Endodermal cell (in vitro differentiated cells): ENCODE data around the gene MAFG. TPM values are rescaled to one million over a fixed set of nuclear protein-coding genes. Genes with fewer than 3 reads are reported as not detected.

Source experiments
- DNase-seq: peaks from one replicate; pipeline ENCODE4 v3.0.0-alpha.2; 2017
- H3K27ac ChIP-seq: 2 replicates; pipeline ENCODE4 v1.5.1; 2013; ENCODE audit warnings: mild to moderate bottlenecking, low read depth, low read length, moderate library complexity
- H3K27me3 ChIP-seq: 2 replicates; pipeline ENCODE4 v1.6.1; 2013; ENCODE audit warnings: mild to moderate bottlenecking, low read length, moderate library complexity; ENCODE audit not compliant: insufficient read depth, control insufficient read depth, poor library complexity, severe bottlenecking
- H3K36me3 ChIP-seq: 2 replicates; pipeline ENCODE4 v1.7.0; 2013; ENCODE audit warnings: mild to moderate bottlenecking, low read length, moderate library complexity; ENCODE audit not compliant: control insufficient read depth, insufficient read depth
- H3K4me1 ChIP-seq: one replicate; pipeline ENCODE4 v1.7.0; 2013; ENCODE audit warnings: low read length; ENCODE audit not compliant: control insufficient read depth, insufficient read depth
- H3K4me3 ChIP-seq: 2 replicates; pipeline ENCODE4 v1.5.1; 2013; ENCODE audit warnings: mild to moderate bottlenecking, low read length, moderate library complexity
- H3K9ac ChIP-seq: 2 replicates; pipeline ENCODE4 v1.6.1; 2013; ENCODE audit warnings: mild to moderate bottlenecking, low read length, moderate library complexity; ENCODE audit not compliant: poor library complexity, severe bottlenecking; ENCODE audit errors: extremely low read depth
- H3K9me3 ChIP-seq: 2 replicates; pipeline ENCODE4 v1.6.1; 2013; ENCODE audit warnings: mild to moderate bottlenecking, low read length, moderate library complexity; ENCODE audit not compliant: control insufficient read depth
- H3K27ac Mint-ChIP-seq: 2 replicates; pipeline ENCODE4 v1.8.0; 2020; ENCODE audit warnings: mixed read lengths
- H3K27me3 Mint-ChIP-seq: 2 replicates; pipeline ENCODE4 v1.8.0; 2021; ENCODE audit warnings: mild to moderate bottlenecking, mixed read lengths; ENCODE audit not compliant: insufficient read depth
- H3K36me3 Mint-ChIP-seq: 2 replicates; pipeline ENCODE4 v1.8.0; 2020; ENCODE audit warnings: low read depth, mixed read lengths
- H3K4me1 Mint-ChIP-seq: 2 replicates; pipeline ENCODE4 v1.8.0; 2020; ENCODE audit warnings: mixed read lengths
- H3K4me3 Mint-ChIP-seq: 2 replicates; pipeline ENCODE4 v1.8.0; 2020; ENCODE audit warnings: mild to moderate bottlenecking, moderate library complexity, mixed read lengths
- H3K9me3 Mint-ChIP-seq: 2 replicates; pipeline ENCODE4 v1.8.0; 2020; ENCODE audit warnings: mild to moderate bottlenecking, mixed read lengths
- CTCF ChIP-seq: fragments of 200-600 bp; sonication (generic); conservative IDR thresholded peaks from 2 replicates; pipeline ENCODE4 v1.5.0; 2021; ENCODE audit warnings: antibody characterized with exemption, mild to moderate bottlenecking
- WGBS, 2 experiments: methylation state at CpG; one replicate each; pipeline versions ENCODE4 v1.1.5 to v1.1.7; 2013; ENCODE audit warnings: missing lambda C conversion rate in 2 of 2, mixed read lengths in 1 of 2; ENCODE audit not compliant: insufficient coverage in 1 of 2, insufficient read length in 1 of 2; 5-methylcytosine and 5-hydroxymethylcytosine counted together
- total RNA-seq, 2 donors: library from RNA; stranded (reverse); fragmentation: NEBNext Ultra II Directional in 1 of 2; extraction: Animal tissue kit (Norgen Biotek cat#: 25700) in 1 of 2; gene quantifications; 2 replicates in 1 of 2; 3 replicates in 1 of 2; pipeline ENCODE4 v1.2.1, GENCODE V29; 2021

The MAFG gene
- total RNA-seq, 2 donors from 2014 or later, result 39.9 to 54.1 TPM

GRCh38 chr17:81910840-81911276, 16.7 kb downstream of the MAFG start:
- no peaks in the 10 kb centered on the region for H3K27me3 Mint-ChIP-seq
- peak overlapping the region; percentile 81 for H3K4me3 Mint-ChIP-seq
- H3K36me3 Mint-ChIP-seq, result peaks cover 32% of the 10 kb centered on the region
- Histone ChIP-seq H3K4me1 (peaks cover 8% of the 10 kb centered on the region), H3K9ac (peak overlapping the region; percentile 43), H3K4me3 (peak overlapping the region; percentile 88), H3K36me3 (peaks cover 72% of the 10 kb centered on the region), H3K9me3 (no peaks in the 10 kb centered on the region), H3K27me3 (no peaks in the 10 kb centered on the region), H3K27ac (peak overlapping the region; percentile 16)
- DNase-seq, result peak; percentile 74
- no peak for TF ChIP-seq CTCF
- 0% methylated on average over 12 to 55 of the region's 55 CpGs for WGBS, 2 experiments
- peaks cover 4% of the 10 kb centered on the region for H3K4me1 Mint-ChIP-seq
- H3K9me3 Mint-ChIP-seq, result no peaks in the 10 kb centered on the region
- H3K27ac Mint-ChIP-seq, result peak overlapping the region; percentile 95

- no peaks in the 10 kb centered on the region for H3K27me3 ChIP-seq
- Mint-ChIP-seq H3K4me3 (peak overlapping the region; percentile 81), H3K27ac (peak overlapping the region; percentile 95), H3K9me3 (no peaks in the 10 kb centered on the region), H3K36me3 (peaks cover 28% of the 10 kb centered on the region), H3K27me3 (no peaks in the 10 kb centered on the region), H3K4me1 (peaks cover 4% of the 10 kb centered on the region)
- peaks cover 68% of the 10 kb centered on the region for H3K36me3 ChIP-seq
- no peak for TF ChIP-seq CTCF
- 48 to 52% methylated on average over 16 to 23 of the region's 23 CpGs for WGBS, 2 experiments
- peak overlapping the region; percentile 43 for H3K9ac ChIP-seq
- H3K4me1 ChIP-seq, result peaks cover 8% of the 10 kb centered on the region
- no peaks in the 10 kb centered on the region for H3K9me3 ChIP-seq
- peak; percentile 80 for DNase-seq
- peak overlapping the region; percentile 16 for H3K27ac ChIP-seq
- H3K4me3 ChIP-seq, result peak overlapping the region; percentile 88
Measured at GRCh38 chr17:81909966-81910839, 17.3 kb downstream of the MAFG start.

- H3K27ac ChIP-seq, result no peak overlapping the region
- H3K4me3 Mint-ChIP-seq, result no peak overlapping the region
Measured at GRCh38 chr17:81909231-81909630, 18.3 kb downstream of the MAFG start.

More at GRCh38 chr17:81909231-81909630, 18.3 kb downstream of the MAFG start:
- H3K9me3 Mint-ChIP-seq, result no peaks in the 10 kb centered on the region
- Histone ChIP-seq H3K36me3 (peaks cover 58% of the 10 kb centered on the region), H3K9ac (no peak overlapping the region), H3K9me3 (no peaks in the 10 kb centered on the region), H3K4me3 (no peak overlapping the region), H3K4me1 (peaks cover 8% of the 10 kb centered on the region), H3K27me3 (no peaks in the 10 kb centered on the region)
- no peak for TF ChIP-seq CTCF
- peaks cover 4% of the 10 kb centered on the region for H3K4me1 Mint-ChIP-seq
- WGBS, 2 experiments, result 94 to 100% methylated on average over 8 to 12 of the region's 12 CpGs
- H3K27ac Mint-ChIP-seq, result no peak overlapping the region
- H3K27me3 Mint-ChIP-seq, result no peaks in the 10 kb centered on the region
- peaks cover 21% of the 10 kb centered on the region for H3K36me3 Mint-ChIP-seq
- DNase-seq, result no peak
